Endothelial cell of umbilical vein (primary cell): ENCODE results near the gene ABCD3. TPM values are rescaled to one million over a fixed set of nuclear protein-coding genes. Genes with fewer than 3 reads are reported as not detected.
"Not testable (repeated sequence)": the region's sequence is repeated elsewhere in the genome, so short reads cannot be mapped to it uniquely, and the experiment has no call there.

Experiments used
- BruUV-seq: library from RNA; stranded (reverse); fragments of 400-500 nt; replicated peaks from 2 replicates; lab custom pipeline; 2021; lab: Mats Ljungman, UMichigan
- CTCF ChIA-PET: fragments of 300-600, 350-600 bp; sonication (Branson Sonifier 250); formaldehyde crosslinking; loops from one replicate; lab custom pipeline; 2021; ENCODE audit warnings: antibody characterized with exemption, inconsistent platforms; lab: Charles Lee
- POLR2A ChIA-PET: fragments of 300-600, 350-600 bp; sonication (Branson Sonifier 250); formaldehyde crosslinking; loops from one replicate; lab custom pipeline; 2021; ENCODE audit warnings: antibody characterized with exemption, inconsistent platforms; lab: Charles Lee
- DNase-seq: peaks from one replicate; pipeline ENCODE4 v3.0.0-alpha.2; 2011; ENCODE audit warnings: low read depth, low spot score
- FAIRE-seq: peaks from 2 replicates; lab custom pipeline; 2011; peaks lifted over from hg19 to GRCh38; lab: Jason Lieb, UNC
- H2AFZ ChIP-seq: 2 replicates; pipeline ENCODE4 v1.6.0; 2012; ENCODE audit warnings: low read depth, low read length, control low read depth, inconsistent platforms
- H3K27ac ChIP-seq: 2 replicates; pipeline ENCODE4 v1.5.1; 2011; ENCODE audit warnings: low read depth, mild to moderate bottlenecking, control low read depth, low read length, moderate library complexity; ENCODE audit not compliant: insufficient read depth
- H3K27me3 ChIP-seq, 2 experiments: 2 replicates each; pipeline versions ENCODE4 v1.6.0 to v1.6.1; 2011; ENCODE audit warnings: low read length in 2 of 2, mixed read lengths in 1 of 2; ENCODE audit not compliant: control insufficient read depth in 2 of 2, insufficient read depth in 2 of 2
- H3K36me3 ChIP-seq, 2 experiments: 2 replicates in 1 of 2; 3 replicates in 1 of 2; pipeline ENCODE4 v1.5.1; 2011; ENCODE audit warnings: low read length in 2 of 2, mild to moderate bottlenecking in 1 of 2, moderate library complexity in 1 of 2; ENCODE audit not compliant: control insufficient read depth in 2 of 2, insufficient read depth in 2 of 2; ENCODE audit errors: extremely low read depth in 1 of 2
- H3K4me1 ChIP-seq: 3 replicates; pipeline ENCODE4 v1.5.1; 2011; ENCODE audit warnings: mild to moderate bottlenecking, low read length; ENCODE audit not compliant: control insufficient read depth, insufficient read depth; ENCODE audit errors: extremely low read depth
- H3K4me2 ChIP-seq: 2 replicates; pipeline ENCODE4 v1.6.1; 2011; ENCODE audit warnings: low read length, control low read depth, mixed read lengths; ENCODE audit not compliant: insufficient read depth
- H3K4me3 ChIP-seq, 3 experiments: fragments of 200-600 bp in 1 of 3; sonication (generic), shearing (Covaris generic) in 1 of 3; replicated peaks in 1 of 3; 2 replicates each; pipeline ENCODE4 v1.5.1; 2011 to 2016; ENCODE audit warnings: control low read depth in 3 of 3, low read length in 3 of 3, mild to moderate bottlenecking in 2 of 3, inconsistent platforms in 1 of 3, low read depth in 1 of 3, moderate library complexity in 1 of 3; ENCODE audit not compliant: insufficient read depth in 1 of 3
- H3K79me2 ChIP-seq: 2 replicates; pipeline ENCODE4 v1.6.0; 2012; ENCODE audit warnings: low read length, inconsistent platforms; ENCODE audit not compliant: control insufficient read depth, insufficient read depth
- H3K9ac ChIP-seq: replicated peaks from 2 replicates; pipeline ENCODE3; 2011; ENCODE audit warnings: low read length, control low read depth; ENCODE audit not compliant: insufficient read depth; ENCODE audit errors: extremely low read depth
- H3K9me1 ChIP-seq: replicated peaks from 3 replicates; pipeline ENCODE4 v1.6.0; 2011; ENCODE audit warnings: mild to moderate bottlenecking, low read length; ENCODE audit not compliant: control insufficient read depth, insufficient read depth; ENCODE audit errors: extremely low read depth
- H3K9me3 ChIP-seq: replicated peaks from 2 replicates; pipeline ENCODE4 v1.5.1; 2012; ENCODE audit warnings: low read length, inconsistent platforms; ENCODE audit not compliant: control insufficient read depth, insufficient read depth
- H4K20me1 ChIP-seq: replicated peaks from 2 replicates; pipeline ENCODE3; 2011; ENCODE audit warnings: mild to moderate bottlenecking, low read length; ENCODE audit not compliant: control insufficient read depth, insufficient read depth; ENCODE audit errors: extremely low read depth
- CTCF ChIP-seq, 2 donors: IDR thresholded peaks; 1 replicate in 1 of 2; 2 replicates in 1 of 2; pipeline ENCODE4 v1.5.1; 2011; ENCODE audit warnings: low read length in 2 of 2, mild to moderate bottlenecking in 2 of 2, moderate library complexity in 2 of 2, control low read depth in 1 of 2, inconsistent platforms in 1 of 2, low read depth in 1 of 2; ENCODE audit not compliant: insufficient read depth in 1 of 2; ENCODE audit errors: extremely low read depth in 1 of 2
- EZH2 ChIP-seq: IDR thresholded peaks from 2 replicates; pipeline ENCODE4 v1.6.1; 2012; ENCODE audit warnings: borderline replicate concordance, low read depth, mild to moderate bottlenecking, moderate library complexity, low read length, inconsistent platforms; ENCODE audit not compliant: severe bottlenecking
- FOS ChIP-seq: IDR thresholded peaks from 2 replicates; pipeline ENCODE4 v1.6.1; 2011; ENCODE audit warnings: mild to moderate bottlenecking, low read length, moderate library complexity, borderline replicate concordance; ENCODE audit not compliant: insufficient read depth
- GATA2 ChIP-seq: IDR thresholded peaks from 2 replicates; pipeline ENCODE4 v1.7.0; 2011; ENCODE audit warnings: low read depth, mild to moderate bottlenecking, moderate library complexity, mixed read lengths, low read length; ENCODE audit not compliant: insufficient read length, insufficient read depth
- JUN ChIP-seq: IDR thresholded peaks from 2 replicates; pipeline ENCODE4 v1.6.1; 2011; ENCODE audit warnings: borderline replicate concordance, low read depth; ENCODE audit not compliant: insufficient read length, insufficient read depth
- MAX ChIP-seq: IDR thresholded peaks from 2 replicates; pipeline ENCODE4 v1.6.1; 2011; ENCODE audit not compliant: insufficient read depth, insufficient read length
- MYC ChIP-seq: IDR thresholded peaks from one replicate; pipeline ENCODE4 v1.6.1; 2011; ENCODE audit warnings: mild to moderate bottlenecking, low read depth, low read length
- POLR2A ChIP-seq: IDR thresholded peaks from 2 replicates; pipeline ENCODE4 v1.6.1; 2012; ENCODE audit warnings: low read depth, mild to moderate bottlenecking, control low read depth, low read length
- POLR2AphosphoS5 ChIP-seq: IDR thresholded peaks from 2 replicates; pipeline ENCODE4 v1.6.1; 2012; ENCODE audit warnings: low read depth, mild to moderate bottlenecking, control low read depth, low read length, moderate library complexity; ENCODE audit not compliant: insufficient read depth
- dilution Hi-C: fragments of 300-500 bp; cut with MboI; formaldehyde crosslinking; loops from one replicate; pipeline ENCODE4 v1.15.0; 2019; ENCODE audit warnings: low sequenced_read_pairs; ENCODE audit not compliant: extremely low pct_ligation_motif_present
- intact Hi-C: fragments of 100-400 bp; cut with micrococcal nuclease; formaldehyde crosslinking; loops from one replicate; pipeline ENCODE4 v1.10.0; 2022
- polyA plus RNA-seq, 4 experiments: library from polyadenylated mRNA; depleted of rRNA in 3 of 4; stranded (reverse) in 3 of 4; unstranded in 1 of 4; fragments of >200 nt; gene quantifications; 2 replicates each; pipeline versions ENCODE4 v1.2.1 to v1.2.3, GENCODE V29; 2011 to 2012; ENCODE audit warnings: missing spikeins in 1 of 4
- total RNA-seq: library from RNA; stranded (reverse); gene quantifications from 2 replicates; pipeline ENCODE4 v1.2.3, GENCODE V29; 2021

Gene ABCD3
- total and polyA plus RNA-seq, 2 donors (not counting 3 experiments of a cell fraction or from before 2014, with no cell fraction given) = 6.3 to 31.6 TPM

GRCh38 chr1:94425821-94426484 lies 7.8 kb downstream of the ABCD3 start:
- peaks cover 19% of the 10 kb centered on the region for H3K79me2 ChIP-seq
- peaks cover 1% of the 10 kb centered on the region for H4K20me1 ChIP-seq
- BruUV-seq = no TSS peak
- no peaks in the 10 kb centered on the region for H3K36me3 ChIP-seq
- H3K27me3 ChIP-seq = no peaks in the 10 kb centered on the region
- H2AFZ ChIP-seq = no peak overlapping the region
- H3K4me1 ChIP-seq = no peaks in the 10 kb centered on the region
- no peak overlapping the region for H3K4me3 ChIP-seq
- DNase-seq (peak; percentile 2), FAIRE-seq (no peak)
- no peak overlapping the region for H3K27ac ChIP-seq
- no peak overlapping the region for H3K4me2 ChIP-seq
- TF ChIP-seq POLR2AphosphoS5 (no peak), JUN (no peak), FOS (no peak), GATA2 (no peak), EZH2 (no peak), MAX (no peak), POLR2A (no peak), MYC (no peak), CTCF (IDR thresholded peaks at IDR 0.05; ENCODE audit: extremely low read depth in 1 of 2, insufficient read depth in 1 of 2, low read depth in 1 of 2, low read length in 2 of 2) (no peak)
- ChIA-PET CTCF (interaction anchor here (1.0 to 1.4 kb wide), 4 partner anchors 14 to 90 kb away, joined by 3 to 4 read pairs (median 4); no protein-coding TSS in a partner anchor), POLR2A (no interaction called here)
- H3K9me1 ChIP-seq = no peaks in the 10 kb centered on the region
- no peak overlapping the region for H3K9ac ChIP-seq
- dilution Hi-C loops = no loop called here
- H3K9me3 ChIP-seq = no peaks in the 10 kb centered on the region
- intact Hi-C loops = no loop called here

- BruUV-seq, dilution Hi-C loops, H3K27me3 ChIP-seq, H3K4me2 ChIP-seq, H3K9ac ChIP-seq, H2AFZ ChIP-seq, H3K9me3 ChIP-seq, H3K4me1 ChIP-seq, H4K20me1 ChIP-seq, POLR2A ChIA-PET, H3K4me3 ChIP-seq, H3K9me1 ChIP-seq, DNase-seq, FAIRE-seq, intact Hi-C loops, H3K27ac ChIP-seq, H3K36me3 ChIP-seq: not testable (repeated sequence)
- CTCF ChIA-PET = interaction anchor here (1.0 to 1.4 kb wide), 3 partner anchors 14 to 91 kb away, joined by 3 to 4 read pairs (median 4); no protein-coding TSS in a partner anchor
- peaks cover 19% of the 10 kb centered on the region for H3K79me2 ChIP-seq
Measured at GRCh38 chr1:94426485-94426870, 8.3 kb downstream of the ABCD3 start.
